Measurements from ENCODE around the gene MIDN. TPM values are rescaled to one million over a fixed set of nuclear protein-coding genes. Genes with fewer than 3 reads are reported as not detected.
"Not testable (repeated sequence)": the region's sequence is repeated elsewhere in the genome, so short reads cannot be mapped to it uniquely, and the experiment has no call there.

Gene MIDN
- 10 to 100 TPM; 76.5 to 86.3 TPM for total RNA-seq
- long read RNA-seq, donor 1, partial matches to known transcripts = 0 of 3 reads
- long read RNA-seq, donor 1, other reads (novel, unspliced or antisense) = 3 of 3 reads
- long read RNA-seq, donor 2, partial matches to known transcripts = 0 of 5 reads
- long read RNA-seq, donor 2, other reads (novel, unspliced or antisense) = 5 of 5 reads

DNA sequence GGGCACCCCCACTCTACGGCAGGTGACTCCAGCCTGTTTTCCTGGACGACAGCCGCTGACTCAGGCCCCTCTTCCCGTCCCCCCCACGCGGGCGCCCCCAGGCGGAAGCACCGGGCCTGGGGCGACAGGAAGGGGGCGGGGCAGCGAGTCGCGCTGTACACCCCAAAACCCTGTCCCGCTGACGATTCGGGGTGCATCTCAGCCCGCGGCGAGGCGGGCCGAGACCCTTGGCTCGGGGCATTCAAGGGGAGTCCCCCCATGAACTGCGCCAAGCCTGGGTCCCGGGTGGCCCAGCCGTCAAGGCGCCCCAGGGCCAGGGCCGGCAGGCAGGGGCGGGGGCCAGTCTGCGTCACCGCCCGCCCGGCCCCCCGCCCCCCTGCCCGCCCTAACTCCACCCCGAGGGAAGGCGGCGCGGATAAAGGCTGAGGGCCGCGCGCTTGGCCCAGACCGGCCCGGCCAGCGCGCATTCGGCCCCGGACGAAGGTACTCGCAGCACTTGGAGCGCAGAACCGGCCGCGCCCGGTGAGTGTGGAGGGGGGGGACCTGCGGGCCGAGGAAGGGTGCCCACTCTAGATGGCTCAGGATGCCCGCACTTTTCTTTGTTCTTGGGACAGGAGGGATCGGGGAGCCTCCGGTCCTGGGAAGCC is at the start of gene MIDN:
Gene MIDN (plus strand): TSS at position 445 of the 647 bp plus-strand sequence. CDS start 1,714 bp downstream, outside the sequence.
- intact Hi-C loops (cut with DNase I) = no loop called here
- peak; percentile 89 for DNase-seq (ENCODE audit: low spot score)

DNA sequence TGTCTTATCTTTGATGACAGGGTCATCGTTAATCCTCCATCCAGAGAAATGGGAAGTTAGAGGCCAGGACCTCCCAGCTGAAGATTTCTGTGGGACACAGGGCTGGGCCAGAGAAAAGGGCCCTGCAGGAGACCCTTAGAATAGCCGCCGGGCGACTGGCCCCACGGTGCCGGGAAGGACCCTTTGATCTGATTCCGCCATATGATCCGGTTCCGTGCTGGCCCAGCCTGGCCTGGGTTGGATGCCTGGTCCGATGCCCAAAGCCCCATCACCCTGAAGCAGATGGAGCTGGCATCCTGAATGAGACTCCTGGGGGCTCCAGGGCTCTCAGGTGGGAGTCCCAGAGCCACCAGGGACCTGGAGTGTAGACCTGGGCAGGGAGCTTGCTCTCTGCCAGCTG is 48.9 kb upstream of the MIDN start:
- no peak for DNase-seq (ENCODE audit: low spot score)
- intact Hi-C loops (cut with DNase I) = no loop called here

DNA sequence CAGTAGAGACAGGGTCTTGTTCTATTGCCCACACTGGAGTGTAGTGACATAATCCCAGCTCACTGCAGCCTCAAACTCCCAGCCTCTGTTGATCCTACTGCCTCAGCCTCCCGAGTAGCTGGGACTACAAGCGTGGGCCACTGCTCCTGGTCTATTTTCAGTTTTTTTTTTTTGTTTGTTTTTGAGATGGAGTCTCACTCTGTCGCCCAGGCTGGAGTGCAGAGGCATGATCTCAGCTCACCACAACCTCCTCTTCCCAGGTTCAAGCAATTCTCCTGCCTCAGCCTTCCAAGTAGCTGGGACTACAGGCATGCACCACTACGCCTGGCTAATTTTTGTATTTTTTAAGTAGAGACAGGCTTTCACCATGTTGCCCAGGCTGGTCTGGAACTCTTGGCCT is 47.8 kb upstream of the MIDN start:
- DNase-seq (ENCODE audit: low spot score); intact Hi-C loops (cut with DNase I): not testable (repeated sequence)

DNA sequence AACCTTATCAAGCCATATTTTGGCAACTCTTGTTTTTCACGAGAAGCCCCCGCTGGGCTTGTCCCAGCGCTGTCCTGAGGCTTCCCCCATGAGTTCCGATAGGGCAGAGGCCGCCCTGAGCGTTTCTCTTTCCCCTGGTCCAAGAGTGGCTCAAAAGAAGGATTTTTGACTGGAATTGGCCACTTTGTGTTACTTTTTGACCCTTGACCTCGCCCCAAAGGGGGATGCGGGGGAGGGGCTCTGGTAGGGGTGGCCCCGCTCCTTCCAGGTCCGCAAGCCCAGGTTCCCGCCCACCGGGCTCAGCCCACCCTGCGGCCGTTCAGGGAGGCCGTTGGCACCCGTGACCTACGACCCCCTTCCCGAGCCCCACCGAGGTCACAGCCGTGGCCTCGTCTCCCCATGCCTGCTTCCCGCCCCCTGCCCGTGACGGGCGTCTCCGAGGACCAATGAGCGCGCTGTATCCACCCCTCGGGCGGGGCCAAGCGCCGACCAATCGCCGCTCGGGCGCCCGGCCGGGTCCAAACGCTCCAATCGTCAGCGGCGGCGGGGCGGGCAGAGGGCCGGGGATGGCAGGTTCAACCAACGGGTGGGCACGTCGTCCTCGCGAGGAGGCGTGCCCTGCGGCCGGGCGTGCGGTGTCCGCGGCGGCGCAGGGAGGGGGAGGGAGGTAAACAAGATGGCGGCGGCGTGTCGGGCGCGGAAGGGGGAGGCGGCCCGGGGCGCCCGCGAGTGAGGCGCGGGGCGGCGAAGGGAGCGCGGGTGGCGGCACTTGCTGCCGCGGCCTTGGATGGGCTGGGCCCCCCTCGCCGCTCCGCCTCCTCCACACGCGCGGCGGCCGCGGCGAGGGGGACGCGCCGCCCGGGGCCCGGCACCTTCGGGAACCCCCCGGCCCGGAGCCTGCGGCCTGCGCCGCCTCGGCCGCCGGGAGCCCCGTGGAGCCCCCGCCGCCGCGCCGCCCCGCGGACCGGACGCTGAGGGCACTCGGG is 43.0 kb upstream of the MIDN start, which contains the start of gene STK11:
Gene STK11 (plus strand): TSS at position 665 of the 986 bp plus-strand sequence. CDS start 1,136 bp downstream, outside the sequence.
- DNase-seq (ENCODE audit: low spot score) = peak; percentile 100
- intact Hi-C loops (cut with DNase I) = no loop called here

- intact Hi-C loops (cut with DNase I) = no loop called here
- peak; percentile 84 for DNase-seq (ENCODE audit: low spot score)
These were observed 42.1 kb upstream of the MIDN start for GRCh38 chr19:1206150-1206863.

DNA sequence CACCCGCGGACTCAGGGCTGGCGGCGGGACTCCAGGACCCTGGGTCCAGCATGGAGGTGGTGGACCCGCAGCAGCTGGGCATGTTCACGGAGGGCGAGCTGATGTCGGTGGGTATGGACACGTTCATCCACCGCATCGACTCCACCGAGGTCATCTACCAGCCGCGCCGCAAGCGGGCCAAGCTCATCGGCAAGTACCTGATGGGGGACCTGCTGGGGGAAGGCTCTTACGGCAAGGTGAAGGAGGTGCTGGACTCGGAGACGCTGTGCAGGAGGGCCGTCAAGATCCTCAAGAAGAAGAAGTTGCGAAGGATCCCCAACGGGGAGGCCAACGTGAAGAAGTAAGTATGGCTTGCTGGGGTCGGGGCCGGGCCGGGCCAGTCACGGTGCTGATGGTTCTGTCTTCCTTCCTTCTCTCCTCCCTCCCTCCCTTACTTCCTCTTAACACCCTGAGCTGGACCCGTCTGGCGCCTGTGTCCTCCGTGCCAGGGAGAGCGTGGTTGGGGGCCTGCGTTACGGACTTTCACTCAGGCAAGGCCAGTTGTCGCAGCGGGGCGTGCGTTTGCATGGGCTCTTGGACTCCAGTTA is 41.4 kb upstream of the MIDN start:
- DNase-seq (ENCODE audit: low spot score) = peak; percentile 89

GRCh38 chr19:1208830-1209229 is 39.6 kb upstream of the MIDN start:
- DNase-seq (ENCODE audit: low spot score); intact Hi-C loops (cut with DNase I): not testable (repeated sequence)

More for the DNA sequence above, 41.4 kb upstream of the MIDN start:
- intact Hi-C loops (cut with DNase I) = no loop called here

DNA sequence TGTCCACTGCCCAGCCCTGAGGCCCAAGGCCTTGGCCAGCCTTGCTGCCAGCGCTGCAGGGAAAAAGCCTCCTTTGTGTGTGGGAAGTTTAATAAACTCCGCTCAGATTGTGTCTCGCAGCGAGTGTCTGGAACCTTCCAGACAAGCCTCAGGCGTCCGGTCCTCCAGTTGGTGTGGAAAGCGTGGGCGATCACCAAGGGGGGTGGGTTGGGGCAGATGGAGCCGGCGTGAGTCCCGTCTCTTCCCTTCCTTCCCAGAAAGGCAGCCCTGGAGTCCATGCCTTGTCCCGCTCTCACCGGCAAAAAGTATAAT is 38.2 kb upstream of the MIDN start:
- intact Hi-C loops (cut with DNase I) = no loop called here
- DNase-seq (ENCODE audit: low spot score) = no peak

DNA sequence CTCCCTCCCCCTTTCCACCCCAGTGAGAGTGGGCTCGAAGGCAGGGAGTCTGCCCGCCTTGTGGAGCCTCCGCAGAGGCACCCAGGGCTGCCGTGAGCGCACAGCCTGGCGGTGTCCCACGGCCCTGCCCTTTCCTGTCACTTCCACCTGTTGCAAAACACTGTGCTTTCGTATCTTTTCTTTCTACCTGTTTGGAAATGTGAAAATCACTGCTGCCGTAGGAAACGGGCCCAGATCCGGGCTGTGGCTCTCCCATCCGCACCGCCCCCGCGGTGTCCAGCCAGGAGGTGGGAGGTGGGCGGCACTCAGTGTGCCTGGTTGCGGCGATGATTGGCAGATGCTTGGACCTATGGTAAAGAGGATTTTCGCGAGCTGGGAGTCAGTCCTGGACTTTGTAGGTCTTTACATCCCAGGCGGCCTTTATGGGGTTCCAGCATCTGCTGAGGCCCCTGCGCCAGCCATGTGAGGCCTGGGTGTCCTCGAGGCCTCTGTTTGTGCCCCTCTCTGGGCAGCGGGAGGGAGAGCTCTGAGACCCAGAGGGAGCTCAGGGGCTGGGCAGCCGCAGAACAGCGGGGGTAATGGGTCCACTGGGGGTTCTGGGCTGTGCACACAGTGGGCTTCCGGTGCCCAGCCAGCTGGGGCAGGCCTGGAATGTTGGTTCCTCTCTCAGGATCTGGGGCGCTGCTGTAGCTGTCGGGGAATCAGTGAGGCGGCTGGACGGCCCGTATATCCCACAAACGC is 36.7 kb upstream of the MIDN start:
- intact Hi-C loops (cut with DNase I) = no loop called here
- DNase-seq (ENCODE audit: low spot score) = no peak

DNA sequence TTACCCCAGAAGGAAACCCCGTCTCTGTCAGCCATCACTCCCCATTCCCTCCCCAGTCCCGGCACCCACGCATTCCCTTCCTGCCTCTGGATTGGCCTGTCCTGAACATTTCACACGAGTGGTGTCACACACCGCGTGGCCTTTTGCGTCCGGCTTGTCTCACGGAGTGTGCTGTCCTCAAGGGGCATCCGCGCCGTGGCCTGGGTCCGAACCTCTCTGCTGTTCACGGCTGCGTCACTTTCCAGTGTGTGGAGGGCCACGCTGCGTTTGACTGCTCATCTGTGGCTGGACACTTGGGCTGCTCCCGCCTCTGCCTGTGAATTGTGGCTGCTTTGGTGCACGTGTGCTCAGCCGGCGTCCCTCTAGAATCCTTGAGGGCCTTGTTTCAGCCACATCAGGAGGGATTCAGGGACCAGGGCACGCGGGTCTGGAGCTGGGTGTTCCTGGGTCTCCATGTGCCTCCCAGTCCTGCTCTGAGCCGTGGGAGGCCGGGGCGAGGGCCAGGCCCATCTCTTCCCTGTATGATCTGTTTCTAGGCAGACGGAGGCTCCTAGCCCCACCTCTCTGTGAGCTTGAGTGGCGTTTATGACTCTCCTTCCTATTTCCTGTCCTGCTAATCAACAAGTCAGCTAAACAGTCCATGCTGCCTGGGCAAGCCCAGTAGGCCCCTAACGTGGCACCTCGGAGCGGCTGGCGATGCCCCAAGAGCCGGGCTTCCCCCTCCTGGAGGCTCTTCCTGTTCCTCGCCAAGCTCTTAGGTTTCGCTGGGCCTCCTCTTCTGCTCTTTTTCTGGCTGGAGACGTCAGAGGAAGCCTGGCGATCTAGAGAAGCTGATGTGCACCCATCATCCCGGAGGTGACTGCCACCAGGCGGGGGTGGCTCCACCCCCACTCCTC is 34.7 kb upstream of the MIDN start:
- intact Hi-C loops (cut with DNase I) = no loop called here
- DNase-seq (ENCODE audit: low spot score) = peak; percentile 95

DNA sequence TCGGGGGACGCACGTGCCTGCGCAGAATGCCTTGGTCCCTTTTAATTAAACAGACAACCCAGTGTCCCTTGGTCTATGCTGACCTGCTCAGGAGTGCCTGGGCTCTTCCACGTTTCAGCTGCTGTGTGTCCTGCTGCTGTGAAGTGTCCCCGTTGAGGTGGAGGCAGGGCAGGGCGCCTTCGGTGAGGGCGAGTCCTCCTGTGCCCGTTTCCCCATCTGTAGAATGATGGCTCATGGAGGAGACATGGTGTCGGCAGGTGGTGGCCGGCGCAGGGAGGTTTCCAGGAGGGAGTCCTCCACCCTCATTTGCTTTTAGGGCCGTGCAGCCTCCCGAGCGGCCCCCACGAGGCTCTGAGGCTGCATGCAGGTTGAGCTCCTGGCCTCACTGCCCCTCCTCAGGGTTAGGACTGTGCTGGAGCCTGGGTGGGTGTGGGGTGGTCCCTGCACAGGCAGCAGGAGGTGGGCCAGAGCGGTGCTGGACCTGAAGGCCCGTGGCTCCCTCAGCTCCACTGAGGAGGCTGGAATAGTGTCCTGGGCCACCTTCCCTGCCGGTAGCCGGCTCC is 34.0 kb upstream of the MIDN start:
- no peak for DNase-seq (ENCODE audit: low spot score)
- intact Hi-C loops (cut with DNase I) = no loop called here

DNA sequence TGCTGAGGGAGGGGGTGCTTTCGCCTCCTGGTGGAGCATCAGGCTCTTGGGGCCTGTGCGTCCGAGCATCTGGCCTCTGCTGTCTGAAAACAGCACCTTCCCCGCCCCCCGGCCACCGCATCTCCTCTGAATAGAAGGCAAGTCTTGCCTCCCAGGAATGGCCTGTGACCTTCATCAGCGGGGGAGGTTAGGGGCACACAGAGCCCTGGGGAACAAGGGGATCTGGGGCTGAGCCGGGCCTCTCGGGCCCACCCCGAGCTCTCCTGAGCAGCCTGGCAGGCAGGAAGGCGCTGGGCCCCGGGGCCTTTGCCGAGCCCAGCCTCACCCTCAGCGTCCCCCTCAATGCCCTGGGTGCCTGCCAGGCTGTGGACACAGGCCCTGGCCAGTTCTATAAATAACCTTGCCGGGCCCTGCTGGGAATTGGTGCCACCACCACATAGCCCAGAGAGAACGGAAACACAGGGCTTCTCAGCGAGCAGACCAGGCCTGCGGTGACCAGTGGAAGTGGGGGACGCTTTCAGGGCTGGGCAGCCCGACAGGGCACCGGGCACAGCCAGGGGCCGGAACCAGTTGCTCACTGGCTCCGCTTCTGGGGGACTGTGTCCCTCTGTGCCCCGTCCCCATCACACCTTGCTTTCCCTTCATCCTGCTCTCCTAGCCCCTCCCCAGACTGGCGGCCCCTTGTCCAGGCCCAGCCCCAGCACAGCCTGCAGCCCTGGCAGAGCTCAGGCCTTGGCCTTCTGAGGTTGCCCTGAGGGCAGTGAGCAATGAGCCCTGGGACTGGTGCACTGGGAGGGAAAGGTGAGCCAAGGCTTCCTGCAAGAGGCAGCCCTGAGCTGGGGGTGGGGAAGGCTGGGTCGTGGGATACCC is 33.3 kb upstream of the MIDN start:
- peak; percentile 86 for DNase-seq (ENCODE audit: low spot score)
- intact Hi-C loops (cut with DNase I) = no loop called here

DNA sequence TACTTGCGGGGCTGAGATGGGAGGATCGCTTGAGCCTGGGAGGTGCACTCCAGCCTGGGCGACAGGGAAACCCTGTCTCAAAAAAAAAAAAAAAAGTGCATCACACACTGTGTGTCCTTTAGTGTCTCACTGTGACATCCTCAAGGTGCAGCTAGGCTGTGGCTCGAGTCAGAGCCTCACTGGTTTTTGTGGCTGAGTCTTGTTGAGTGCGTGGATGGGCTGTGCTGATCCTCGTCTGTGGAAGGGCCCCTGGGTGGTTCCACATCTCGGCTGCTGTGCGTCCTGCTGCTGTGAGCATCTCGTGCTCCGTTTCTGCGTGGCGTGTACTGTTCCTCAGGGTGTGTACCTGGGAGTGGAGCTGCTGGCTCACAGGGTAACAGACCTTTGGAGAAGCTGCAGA is 31.6 kb upstream of the MIDN start:
- intact Hi-C loops (cut with DNase I) = no loop called here

GRCh38 chr19:1217366-1217765 is 31.0 kb upstream of the MIDN start:
- no peak for DNase-seq (ENCODE audit: low spot score)
- intact Hi-C loops (cut with DNase I) = no loop called here

More for the DNA sequence above, 31.6 kb upstream of the MIDN start:
- DNase-seq (ENCODE audit: low spot score) = no peak

DNA sequence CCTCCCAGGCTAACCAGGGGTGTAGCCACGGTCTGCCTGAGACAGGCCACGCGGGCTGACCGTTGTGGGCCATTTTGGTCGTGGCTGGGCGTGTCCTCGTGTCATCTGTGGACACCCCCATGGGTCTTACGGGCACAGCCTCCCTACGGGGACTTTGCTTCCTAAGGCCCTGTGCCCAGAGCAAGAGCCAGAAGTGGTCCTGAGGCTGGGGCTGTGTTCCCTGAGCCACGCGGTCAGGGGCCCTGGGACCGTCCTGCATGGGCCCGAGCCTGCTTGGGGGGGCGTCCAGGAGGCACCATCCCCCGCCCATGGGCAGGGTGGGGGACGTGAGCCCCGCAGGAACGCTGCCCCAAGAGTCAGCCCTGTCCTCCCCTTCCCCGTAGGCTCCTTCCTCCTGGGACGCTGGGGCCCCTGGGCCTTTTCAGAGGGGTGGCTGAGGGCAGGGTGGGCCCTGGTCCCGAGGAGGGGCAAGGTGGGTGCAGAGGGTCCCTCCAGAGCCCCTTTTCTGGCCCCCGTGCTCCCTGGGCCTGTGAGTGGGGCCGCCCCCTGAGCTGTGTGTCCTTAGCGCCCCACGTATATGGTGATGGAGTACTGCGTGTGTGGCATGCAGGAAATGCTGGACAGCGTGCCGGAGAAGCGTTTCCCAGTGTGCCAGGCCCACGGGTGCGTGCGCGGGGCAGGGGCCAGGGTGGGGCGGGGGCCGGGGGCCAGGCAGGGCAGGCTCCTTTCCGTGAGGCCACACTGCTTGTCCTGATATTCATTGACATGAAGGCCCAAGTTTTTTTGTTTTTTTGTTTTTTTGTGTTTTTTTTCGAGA is 29.4 kb upstream of the MIDN start:
- intact Hi-C loops (cut with DNase I) = no loop called here
- no peak for DNase-seq (ENCODE audit: low spot score)

All from posterior vena cava (tissue), 2 donors.